Measurements from ENCODE around the gene TAF4.

TAF4 gene, protein sequence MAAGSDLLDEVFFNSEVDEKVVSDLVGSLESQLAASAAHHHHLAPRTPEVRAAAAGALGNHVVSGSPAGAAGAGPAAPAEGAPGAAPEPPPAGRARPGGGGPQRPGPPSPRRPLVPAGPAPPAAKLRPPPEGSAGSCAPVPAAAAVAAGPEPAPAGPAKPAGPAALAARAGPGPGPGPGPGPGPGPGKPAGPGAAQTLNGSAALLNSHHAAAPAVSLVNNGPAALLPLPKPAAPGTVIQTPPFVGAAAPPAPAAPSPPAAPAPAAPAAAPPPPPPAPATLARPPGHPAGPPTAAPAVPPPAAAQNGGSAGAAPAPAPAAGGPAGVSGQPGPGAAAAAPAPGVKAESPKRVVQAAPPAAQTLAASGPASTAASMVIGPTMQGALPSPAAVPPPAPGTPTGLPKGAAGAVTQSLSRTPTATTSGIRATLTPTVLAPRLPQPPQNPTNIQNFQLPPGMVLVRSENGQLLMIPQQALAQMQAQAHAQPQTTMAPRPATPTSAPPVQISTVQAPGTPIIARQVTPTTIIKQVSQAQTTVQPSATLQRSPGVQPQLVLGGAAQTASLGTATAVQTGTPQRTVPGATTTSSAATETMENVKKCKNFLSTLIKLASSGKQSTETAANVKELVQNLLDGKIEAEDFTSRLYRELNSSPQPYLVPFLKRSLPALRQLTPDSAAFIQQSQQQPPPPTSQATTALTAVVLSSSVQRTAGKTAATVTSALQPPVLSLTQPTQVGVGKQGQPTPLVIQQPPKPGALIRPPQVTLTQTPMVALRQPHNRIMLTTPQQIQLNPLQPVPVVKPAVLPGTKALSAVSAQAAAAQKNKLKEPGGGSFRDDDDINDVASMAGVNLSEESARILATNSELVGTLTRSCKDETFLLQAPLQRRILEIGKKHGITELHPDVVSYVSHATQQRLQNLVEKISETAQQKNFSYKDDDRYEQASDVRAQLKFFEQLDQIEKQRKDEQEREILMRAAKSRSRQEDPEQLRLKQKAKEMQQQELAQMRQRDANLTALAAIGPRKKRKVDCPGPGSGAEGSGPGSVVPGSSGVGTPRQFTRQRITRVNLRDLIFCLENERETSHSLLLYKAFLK
- total RNA-seq: 22.2 to 42.9 (median 25.1) reads per million in 9 experiments

DNA sequence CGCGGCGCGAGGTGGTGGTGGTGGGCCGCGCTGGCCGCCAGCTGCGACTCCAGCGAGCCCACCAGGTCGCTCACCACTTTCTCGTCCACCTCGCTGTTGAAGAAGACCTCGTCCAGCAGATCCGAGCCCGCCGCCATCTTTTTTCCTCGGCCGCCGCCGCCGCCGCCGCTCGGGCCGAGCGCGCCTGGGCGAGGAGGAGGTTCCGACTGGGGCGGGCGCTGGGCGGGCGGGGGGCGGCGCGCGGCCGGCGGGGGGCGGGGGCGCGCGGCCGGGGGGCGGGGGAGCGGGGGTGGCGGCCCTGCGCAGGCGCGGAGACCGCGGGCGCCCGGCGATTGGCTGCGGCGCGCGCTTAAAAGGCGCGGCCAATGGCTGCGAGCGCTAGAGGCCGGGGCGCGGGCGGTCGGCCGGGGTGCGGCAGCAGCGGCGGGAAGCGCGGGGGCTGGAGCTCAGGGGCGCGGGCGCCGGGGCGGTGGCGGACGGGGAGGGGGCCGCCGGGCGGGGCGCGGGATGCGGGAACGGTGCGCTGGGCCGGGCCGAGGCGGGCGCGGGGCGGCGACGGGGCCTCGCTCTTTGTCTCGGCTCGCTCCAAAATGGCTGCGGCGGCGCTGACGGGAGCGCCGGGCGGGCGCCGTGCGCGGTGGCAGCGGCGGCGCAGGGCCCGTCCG is at the start of gene TAF4:
TSS of gene TAF4 (minus strand) at position 208 of the 665 bp plus-strand sequence. CDS start at position 137, 71 bp downstream.
- Mint-ChIP-seq H3K27ac (peak within 1 kb of the TSS; percentile 91 to 94), H3K4me1 (ENCODE audit: low read depth in 2 of 2) (peaks cover 27 to 45% of the 10 kb centered on the region in 2 donors), H3K36me3 (ENCODE audit: insufficient read depth) (peaks cover 36% of the 10 kb centered on the region), H3K9me3 (no peaks in the 10 kb centered on the region), H3K4me3 (peak within 1 kb of the TSS; percentile 87), H3K27me3 (peaks cover 0 to 16% of the 10 kb centered on the region in 2 donors)
- ATAC-seq (replicated peaks): peak; percentile 77
- DNase-seq: peak; percentile 60 to 78 (median 77)

DNA sequence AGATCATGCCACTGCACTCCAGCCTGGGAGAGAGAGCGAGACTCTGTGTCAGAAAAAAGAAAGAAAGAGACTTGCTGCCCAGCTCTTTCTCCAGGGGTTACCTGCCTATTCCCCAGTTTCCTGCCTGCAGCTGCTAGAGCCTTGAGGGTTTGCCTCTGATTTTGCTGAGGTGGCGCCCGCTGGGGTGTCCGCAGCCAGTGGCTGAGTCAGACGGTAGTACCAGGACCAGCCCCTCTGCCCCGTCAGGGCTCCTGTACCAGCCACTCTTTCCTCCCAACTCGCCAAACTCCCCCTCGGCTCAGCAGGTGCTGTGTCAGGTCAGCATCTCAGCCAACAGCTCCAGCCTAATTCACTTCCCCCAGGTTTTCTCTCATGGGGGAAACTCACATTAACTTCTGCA is 49.2 kb upstream of the TAF4 start:
- Mint-ChIP-seq H3K27ac (peak overlapping the region in 1 of 2 donors; percentile 31), H3K4me1 (ENCODE audit: low read depth in 2 of 2) (peaks cover 20 to 27% of the 10 kb centered on the region in 2 donors), H3K36me3 (ENCODE audit: insufficient read depth) (peaks cover 23% of the 10 kb centered on the region), H3K27me3 (no peaks in the 10 kb centered on the region), H3K4me3 (no peak overlapping the region), H3K9me3 (peaks cover 0 to 8% of the 10 kb centered on the region in 2 donors)
- ATAC-seq (replicated peaks) (no peak), DNase-seq (no peak)

DNA sequence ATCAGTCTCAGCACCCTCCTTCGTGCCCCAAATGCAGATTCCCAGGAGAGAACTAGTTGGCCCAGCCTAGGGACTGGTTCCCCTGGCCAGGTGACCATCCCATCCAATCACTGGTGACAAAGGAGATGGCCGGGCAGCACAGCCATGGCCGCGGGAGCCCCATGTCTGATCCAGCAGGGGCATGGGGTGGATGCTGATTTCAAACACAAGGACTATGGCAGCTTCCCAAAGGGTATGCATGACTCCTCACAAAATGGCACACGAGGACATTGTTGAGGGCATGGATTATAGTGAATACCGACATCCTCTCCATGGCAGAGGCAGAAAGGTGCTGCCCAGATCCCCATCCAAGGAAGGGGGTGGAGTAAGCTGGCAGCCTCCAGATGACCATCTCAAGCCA is 46.7 kb upstream of the TAF4 start:
- no peak for ATAC-seq (replicated peaks)
- H3K4me3 Mint-ChIP-seq: no peak overlapping the region
- H3K36me3 Mint-ChIP-seq (ENCODE audit: insufficient read depth): peaks cover 12% of the 10 kb centered on the region
- no peaks in the 10 kb centered on the region for H3K27me3 Mint-ChIP-seq
- H3K4me1 Mint-ChIP-seq (ENCODE audit: low read depth in 2 of 2): peaks cover 4 to 6% of the 10 kb centered on the region in 2 donors
- no peak overlapping the region for H3K27ac Mint-ChIP-seq
- no peak for DNase-seq
- peaks cover 10 to 17% of the 10 kb centered on the region in 2 donors for H3K9me3 Mint-ChIP-seq

DNA sequence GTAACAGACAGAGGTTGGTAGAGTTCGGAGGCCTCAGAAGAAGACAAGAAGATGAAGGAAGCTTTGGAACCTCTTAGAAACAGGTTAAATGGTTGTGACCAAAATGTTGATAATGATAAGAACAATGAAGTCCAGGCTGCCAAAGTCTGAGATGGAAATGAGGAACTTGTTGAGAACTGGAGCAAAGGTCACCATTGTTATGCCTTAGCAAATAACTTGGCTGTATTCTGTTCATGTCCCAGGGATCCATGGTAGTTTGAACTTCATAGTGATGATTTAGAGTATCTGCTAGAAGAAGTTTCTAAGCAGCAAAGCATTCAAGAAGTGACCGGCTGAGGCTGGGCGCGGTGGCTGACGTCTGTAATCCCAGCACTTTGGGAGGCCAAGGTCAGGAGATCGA is 45.5 kb upstream of the TAF4 start:
- H3K27me3 Mint-ChIP-seq: no peaks in the 10 kb centered on the region
- DNase-seq (no peak), ATAC-seq (replicated peaks) (no peak)
- H3K36me3 Mint-ChIP-seq (ENCODE audit: insufficient read depth): peaks cover 13% of the 10 kb centered on the region
- no peak overlapping the region for H3K4me3 Mint-ChIP-seq
- H3K9me3 Mint-ChIP-seq: peaks cover 20 to 22% of the 10 kb centered on the region in 2 donors
- H3K4me1 Mint-ChIP-seq (ENCODE audit: low read depth in 2 of 2): peaks cover 0 to 2% of the 10 kb centered on the region in 2 donors
- no peak overlapping the region for H3K27ac Mint-ChIP-seq

DNA sequence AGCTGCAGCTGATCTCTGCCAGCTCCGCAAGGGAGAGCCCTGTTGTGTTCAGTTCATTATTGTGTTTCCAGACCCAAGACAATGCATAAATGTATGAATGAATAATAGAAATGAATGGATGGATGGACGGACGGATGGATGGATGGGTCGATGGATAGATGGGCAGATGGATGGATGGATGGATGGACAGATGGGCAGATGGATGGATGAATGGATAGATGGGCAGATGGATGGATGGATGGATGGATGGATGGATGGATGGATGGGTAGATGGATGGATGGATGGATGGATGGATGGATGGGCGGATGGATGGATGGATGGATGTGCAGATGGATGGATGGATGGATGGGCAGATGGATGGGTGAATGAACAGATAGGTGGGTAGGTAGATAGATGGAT is 39.9 kb upstream of the TAF4 start:
- ATAC-seq (replicated peaks) (no peak), DNase-seq (no peak)
- Mint-ChIP-seq H3K27me3 (peaks cover 16 to 48% of the 10 kb centered on the region in 2 donors), H3K9me3 (peaks cover 26 to 34% of the 10 kb centered on the region in 2 donors), H3K36me3 (ENCODE audit: insufficient read depth) (peaks cover 11% of the 10 kb centered on the region), H3K27ac (no peak overlapping the region), H3K4me1 (ENCODE audit: low read depth in 2 of 2) (no peaks in the 10 kb centered on the region), H3K4me3 (no peak overlapping the region)

DNA sequence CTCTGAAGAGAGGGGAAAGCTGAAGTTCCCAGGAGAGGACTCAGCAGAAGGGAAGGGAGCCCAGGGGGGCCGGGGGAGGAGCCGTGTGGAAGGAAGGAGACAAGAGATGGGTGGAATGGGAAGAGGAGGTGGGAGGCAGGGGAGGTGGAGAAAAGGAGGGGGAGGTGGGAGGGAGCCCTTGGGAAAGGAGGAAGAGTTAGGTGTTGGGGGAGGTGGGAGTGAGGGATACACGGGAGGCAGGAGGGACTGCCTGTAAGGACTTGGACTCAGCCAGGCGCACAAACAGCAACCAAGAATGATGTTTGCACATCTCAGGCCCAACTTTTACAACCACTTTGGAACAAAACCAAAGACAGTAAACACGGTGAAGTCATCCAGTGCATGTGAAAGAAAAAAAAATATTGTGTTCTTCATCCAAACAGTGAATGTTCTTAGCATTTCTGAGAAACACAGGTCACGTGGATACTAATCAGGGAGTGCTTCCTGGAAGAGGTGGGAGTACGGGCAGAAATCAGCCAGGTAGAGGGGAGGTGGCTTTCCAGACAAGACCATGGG is 39.2 kb upstream of the TAF4 start:
- no peaks in the 10 kb centered on the region for H3K4me1 Mint-ChIP-seq (ENCODE audit: low read depth in 2 of 2)
- no peak overlapping the region for H3K4me3 Mint-ChIP-seq
- DNase-seq (no peak), ATAC-seq (replicated peaks) (no peak)
- peaks cover 11% of the 10 kb centered on the region for H3K36me3 Mint-ChIP-seq (ENCODE audit: insufficient read depth)
- no peak overlapping the region for H3K27ac Mint-ChIP-seq
- peaks cover 16 to 56% of the 10 kb centered on the region in 2 donors for H3K27me3 Mint-ChIP-seq
- peaks cover 30 to 34% of the 10 kb centered on the region in 2 donors for H3K9me3 Mint-ChIP-seq

DNA sequence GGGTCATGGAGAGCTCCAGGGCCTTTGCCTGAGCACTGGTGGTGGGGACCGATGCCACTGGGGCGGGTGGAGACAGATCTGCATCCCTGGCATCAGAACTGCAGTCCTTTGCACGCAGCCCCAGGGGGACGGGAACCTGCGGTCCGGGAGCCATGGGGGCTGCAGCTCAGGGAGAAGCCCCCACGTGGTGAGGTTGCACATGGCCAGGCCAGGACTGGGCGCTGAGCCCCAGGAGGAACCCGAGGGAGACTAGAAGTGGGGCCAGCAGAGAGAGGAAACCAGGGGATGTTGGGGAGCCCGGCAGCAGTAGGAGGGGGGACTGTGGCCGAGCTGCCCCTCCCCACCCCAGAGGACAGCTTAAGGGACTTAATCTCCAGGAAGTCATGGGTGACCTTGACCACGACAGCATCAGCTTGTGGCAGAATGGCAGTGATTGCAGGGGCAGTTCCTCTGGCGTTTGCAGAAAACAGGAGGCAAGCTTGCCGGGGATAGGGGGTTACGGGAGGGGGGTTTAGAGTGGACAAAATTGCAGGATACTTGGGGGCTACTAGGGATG is 38.6 kb upstream of the TAF4 start:
- no peak overlapping the region for H3K27ac Mint-ChIP-seq
- ATAC-seq (replicated peaks): no peak
- no peak overlapping the region for H3K4me3 Mint-ChIP-seq
- H3K4me1 Mint-ChIP-seq (ENCODE audit: low read depth in 2 of 2): no peaks in the 10 kb centered on the region
- peaks cover 16 to 61% of the 10 kb centered on the region in 2 donors for H3K27me3 Mint-ChIP-seq
- DNase-seq: no peak
- peaks cover 11% of the 10 kb centered on the region for H3K36me3 Mint-ChIP-seq (ENCODE audit: insufficient read depth)
- peaks cover 32 to 34% of the 10 kb centered on the region in 2 donors for H3K9me3 Mint-ChIP-seq

DNA sequence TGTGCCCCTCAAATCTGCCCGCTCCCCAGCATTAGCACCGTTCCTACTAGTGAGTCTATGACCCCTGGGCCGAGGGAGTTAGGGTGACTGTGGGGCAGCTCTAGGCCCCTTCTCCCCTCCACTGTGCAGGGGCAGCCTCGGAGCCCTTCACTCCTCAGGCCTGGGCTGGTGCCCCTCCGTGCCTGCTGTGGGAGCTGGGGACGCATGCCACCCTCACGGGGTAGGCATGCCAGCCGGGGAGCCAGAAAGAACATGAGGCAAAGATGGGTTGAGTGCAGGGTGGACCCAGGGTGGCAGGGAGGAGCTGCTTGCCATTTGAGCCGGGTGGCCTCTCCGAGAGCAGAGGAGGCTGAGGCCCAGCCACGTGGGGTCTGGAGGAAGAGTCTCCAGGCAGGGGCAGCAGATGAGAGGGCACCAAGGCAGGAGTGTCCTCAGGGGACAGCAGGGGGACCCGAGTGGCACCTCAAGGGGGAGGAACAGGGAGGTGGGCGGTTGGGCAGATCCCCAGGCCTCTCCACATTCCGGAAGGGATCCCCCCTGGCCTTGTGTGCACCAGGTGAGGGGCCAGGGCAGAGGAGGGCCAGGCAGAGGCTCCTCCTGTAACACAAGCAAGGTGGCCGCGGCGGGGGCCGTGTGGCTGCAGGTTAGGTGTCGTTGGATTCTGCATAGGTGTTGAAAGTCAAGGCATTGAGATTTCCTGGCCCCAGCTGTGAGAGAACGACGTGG is 38.0 kb upstream of the TAF4 start:
- H3K4me1 Mint-ChIP-seq (ENCODE audit: low read depth in 2 of 2): no peaks in the 10 kb centered on the region
- H3K36me3 Mint-ChIP-seq (ENCODE audit: insufficient read depth): peaks cover 11% of the 10 kb centered on the region
- peaks cover 16 to 66% of the 10 kb centered on the region in 2 donors for H3K27me3 Mint-ChIP-seq
- peaks cover 30 to 34% of the 10 kb centered on the region in 2 donors for H3K9me3 Mint-ChIP-seq
- no peak for DNase-seq
- H3K4me3 Mint-ChIP-seq: no peak overlapping the region
- no peak overlapping the region for H3K27ac Mint-ChIP-seq
- no peak for ATAC-seq (replicated peaks)

DNA sequence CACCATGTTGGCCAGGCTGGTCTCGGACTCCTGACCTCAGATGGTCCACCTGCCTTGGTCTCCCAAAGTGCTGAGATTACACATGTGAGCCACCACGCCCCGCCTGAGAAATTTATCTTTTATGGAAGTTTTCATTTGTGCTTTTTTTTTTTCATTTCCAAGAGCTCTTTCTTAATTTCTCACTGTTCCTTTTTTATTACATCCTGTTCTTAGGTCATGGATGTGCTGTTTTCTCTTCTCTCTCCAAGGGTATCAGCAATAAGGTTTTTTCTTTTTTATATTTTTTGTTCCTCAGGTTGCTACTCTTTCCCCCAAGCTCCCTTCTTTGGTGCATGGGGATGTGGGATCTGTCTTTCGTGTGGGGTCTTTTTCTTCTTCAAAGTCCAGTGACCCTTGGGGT is 35.4 kb upstream of the TAF4 start:
- H3K4me3 Mint-ChIP-seq: no peak overlapping the region
- ATAC-seq (replicated peaks) (no peak), DNase-seq (no peak)
- H3K4me1 Mint-ChIP-seq (ENCODE audit: low read depth in 2 of 2): no peaks in the 10 kb centered on the region
- peaks cover 16 to 79% of the 10 kb centered on the region in 2 donors for H3K27me3 Mint-ChIP-seq
- H3K27ac Mint-ChIP-seq: peak overlapping the region in 1 of 2 donors; percentile 49
- peaks cover 3% of the 10 kb centered on the region for H3K36me3 Mint-ChIP-seq (ENCODE audit: insufficient read depth)
- peaks cover 11 to 20% of the 10 kb centered on the region in 2 donors for H3K9me3 Mint-ChIP-seq

DNA sequence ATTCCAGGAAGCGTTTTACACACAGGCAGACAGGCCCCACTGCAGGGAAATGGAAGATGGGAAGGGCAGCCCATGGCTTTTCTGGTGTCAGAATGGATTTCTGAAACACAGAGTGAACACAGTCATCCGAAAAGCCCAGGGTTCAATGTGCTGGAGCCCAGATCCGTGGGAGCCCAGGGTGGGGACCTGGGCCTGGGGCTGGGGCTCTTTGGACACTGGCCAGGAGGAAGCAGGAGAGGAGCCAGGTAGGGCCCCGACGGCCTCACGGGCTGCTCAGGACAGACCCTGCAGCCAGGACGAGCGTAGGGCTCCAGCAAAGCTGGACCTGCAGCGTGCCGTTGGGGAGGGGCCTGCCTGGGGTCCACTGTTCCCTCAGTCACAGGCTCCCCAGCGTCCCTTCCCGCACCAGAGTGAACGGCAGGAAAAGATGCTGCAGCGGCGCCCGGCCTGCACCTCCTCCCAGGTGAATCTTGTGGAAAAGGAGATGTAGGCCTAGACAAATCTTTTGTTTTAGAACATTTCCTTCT is 32.3 kb upstream of the TAF4 start:
- H3K27me3 Mint-ChIP-seq: peaks cover 19 to 64% of the 10 kb centered on the region in 2 donors
- no peak for ATAC-seq (replicated peaks)
- no peak overlapping the region for H3K27ac Mint-ChIP-seq
- DNase-seq: no peak
- H3K4me3 Mint-ChIP-seq: no peak overlapping the region
- no peaks in the 10 kb centered on the region for H3K36me3 Mint-ChIP-seq (ENCODE audit: insufficient read depth)
- H3K9me3 Mint-ChIP-seq: peaks cover 0 to 11% of the 10 kb centered on the region in 2 donors
- no peaks in the 10 kb centered on the region for H3K4me1 Mint-ChIP-seq (ENCODE audit: low read depth in 2 of 2)

DNA sequence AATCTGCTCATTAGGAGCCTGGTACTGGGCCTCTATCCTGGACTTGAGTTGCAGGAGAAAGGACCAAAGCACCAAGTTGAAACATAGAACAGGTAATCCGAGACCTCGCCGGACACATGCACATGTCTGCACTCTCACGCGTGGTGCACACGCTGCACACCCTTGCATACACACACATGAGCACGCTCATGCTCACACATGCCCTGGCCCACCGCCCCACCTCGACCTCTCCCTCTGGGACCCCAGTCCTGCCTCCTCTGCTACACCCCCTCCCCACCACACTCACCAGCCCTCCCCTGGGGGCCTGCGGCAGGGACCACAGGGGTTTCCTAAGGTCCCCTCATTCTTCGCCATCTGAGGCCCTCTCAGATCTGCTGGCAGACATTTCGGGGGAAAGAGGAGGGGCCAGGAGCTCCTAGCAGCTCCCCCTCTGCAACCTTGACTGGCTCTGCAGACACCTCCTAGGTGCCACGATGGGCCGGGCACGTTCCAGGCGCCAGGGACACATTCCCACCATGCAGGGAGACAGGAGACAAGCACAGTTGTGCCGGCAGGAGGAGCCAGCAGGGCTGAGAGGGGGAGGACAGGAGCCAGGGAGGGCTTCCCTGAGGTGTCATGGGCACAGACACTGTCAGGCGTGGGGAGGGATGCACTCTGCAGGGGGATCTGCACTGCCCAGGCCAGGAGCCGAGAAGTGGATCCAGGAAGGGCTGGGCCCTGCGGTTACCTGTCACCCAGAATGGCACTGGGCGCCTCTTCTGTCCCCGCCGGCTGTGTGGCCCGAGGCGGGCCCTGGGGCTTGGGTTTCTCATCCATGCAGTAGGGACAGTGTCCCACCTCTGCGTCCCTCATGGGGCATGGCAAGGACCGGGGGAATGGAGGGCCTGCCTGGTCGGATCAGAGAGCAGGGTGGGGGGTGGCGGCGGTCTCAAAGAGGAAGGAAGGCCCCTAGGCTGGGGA is 31.0 kb upstream of the TAF4 start:
- peak overlapping the region in 1 of 2 donors; percentile 44 for H3K27ac Mint-ChIP-seq
- no peak for DNase-seq
- ATAC-seq (replicated peaks): no peak
- H3K4me1 Mint-ChIP-seq (ENCODE audit: low read depth in 2 of 2): no peaks in the 10 kb centered on the region
- no peak overlapping the region for H3K4me3 Mint-ChIP-seq
- H3K36me3 Mint-ChIP-seq (ENCODE audit: insufficient read depth): no peaks in the 10 kb centered on the region
- H3K9me3 Mint-ChIP-seq: peaks cover 0 to 11% of the 10 kb centered on the region in 2 donors
- peaks cover 21 to 64% of the 10 kb centered on the region in 2 donors for H3K27me3 Mint-ChIP-seq
